Ishikawa (cell line): Measurements from ENCODE around the gene ASPN.

Source experiments
- EGR1 ChIP-seq: IDR thresholded peaks from 2 replicates; pipeline ENCODE4 v1.6.1; 2012
- MAX ChIP-seq: IDR thresholded peaks from 2 replicates; pipeline ENCODE4 v1.6.1; 2012
- TAF1 ChIP-seq: IDR thresholded peaks from 2 replicates; pipeline ENCODE4 v1.6.1; 2012; ENCODE audit warnings: low read depth, mild to moderate bottlenecking
- TCF12 ChIP-seq: IDR thresholded peaks from 2 replicates; pipeline ENCODE4 v1.6.1; 2012; ENCODE audit warnings: low read depth
- TEAD4 ChIP-seq: IDR thresholded peaks from 2 replicates; pipeline ENCODE4 v1.6.1; 2012
- ZBTB7A ChIP-seq: IDR thresholded peaks from 2 replicates; pipeline ENCODE4 v1.6.1; 2012; ENCODE audit warnings: low read depth

- TF ChIP-seq TEAD4 = no peak
- no peak for TF ChIP-seq MAX
- no peak for TF ChIP-seq EGR1
- TF ChIP-seq TCF12 = no peak
- no peak for TF ChIP-seq ZBTB7A
- no peak for TF ChIP-seq TAF1
Observed at GRCh38 chr9:92435263-92435662, 47.0 kb downstream of the ASPN start.
